H1 (cell line): ENCODE measurements around the gene OS9. TPM values are rescaled to one million over a fixed set of nuclear protein-coding genes. Genes with fewer than 3 reads are reported as not detected.

ENCODE experiments used
- CTCF ChIA-PET: fragments of 300-600 bp; sonication (Branson Sonifier 250); formaldehyde crosslinking; loops from one replicate; lab custom pipeline; 2021; ENCODE audit not compliant: partially characterized antibody; lab: Charles Lee
- POLR2A ChIA-PET: fragments of 300-600 bp; sonication (Branson Sonifier 250); formaldehyde crosslinking; loops from one replicate; lab custom pipeline; 2021; ENCODE audit warnings: inconsistent platforms; ENCODE audit not compliant: partially characterized antibody; lab: Charles Lee
- DNase-seq, 2 experiments: peaks; one replicate each; pipeline versions ENCODE4 v3.0.0 to v3.0.0-alpha.2; 2010 to 2022; ENCODE audit warnings: low spot score in 2 of 2, low read depth in 1 of 2, mixed read lengths in 1 of 2
- FAIRE-seq: peaks from 2 replicates; lab custom pipeline; 2011; peaks lifted over from hg19 to GRCh38; lab: Jason Lieb, UNC
- H2AFZ ChIP-seq: 2 replicates; pipeline ENCODE4 v1.8.1; 2012; ENCODE audit warnings: low read length, inconsistent platforms
- H2AK5ac ChIP-seq: 2 replicates; pipeline ENCODE4 v1.6.1; 2013; ENCODE audit warnings: low read depth, low read length
- H2BK120ac ChIP-seq: replicated peaks from 2 replicates; pipeline ENCODE3; 2013; ENCODE audit warnings: low read depth, low read length, inconsistent platforms
- H2BK12ac ChIP-seq: 2 replicates; pipeline ENCODE4 v1.6.1; 2013; ENCODE audit warnings: low read depth, low read length
- H2BK15ac ChIP-seq: 2 replicates; pipeline ENCODE4 v1.6.1; 2013; ENCODE audit warnings: low read length
- H2BK20ac ChIP-seq: 2 replicates; pipeline ENCODE4 v1.6.1; 2013; ENCODE audit warnings: low read length
- H2BK5ac ChIP-seq: 2 replicates; pipeline ENCODE4 v1.6.1; 2013; ENCODE audit warnings: low read depth, low read length
- H3K14ac ChIP-seq: 2 replicates; pipeline ENCODE4 v1.6.1; 2013; ENCODE audit warnings: inconsistent platforms; ENCODE audit not compliant: insufficient read length
- H3K18ac ChIP-seq: 2 replicates; pipeline ENCODE4 v1.6.1; 2013; ENCODE audit warnings: low read length; ENCODE audit errors: extremely low read depth
- H3K23ac ChIP-seq: 2 replicates; pipeline ENCODE4 v1.6.1; 2013; ENCODE audit warnings: inconsistent platforms; ENCODE audit not compliant: insufficient read length
- H3K23me2 ChIP-seq: 2 replicates; pipeline ENCODE4 v1.6.1; 2013; ENCODE audit warnings: low read depth, low read length
- H3K27ac ChIP-seq: 2 replicates; pipeline ENCODE4 v1.6.1; 2011; ENCODE audit warnings: low read depth, low read length, inconsistent platforms
- H3K27me3 ChIP-seq, 4 experiments: replicated peaks in 1 of 4; 1 replicate in 1 of 4; 2 replicates in 3 of 4; pipeline versions ENCODE4 v1.6.1 to v1.8.1; 2011 to 2013; ENCODE audit warnings: low read length in 3 of 4, mild to moderate bottlenecking in 3 of 4, inconsistent platforms in 2 of 4, mixed read lengths in 2 of 4, moderate library complexity in 1 of 4; ENCODE audit not compliant: control insufficient read depth in 3 of 4, insufficient read depth in 3 of 4; ENCODE audit errors: extremely low read depth in 1 of 4
- H3K36me3 ChIP-seq, 4 experiments: 2 replicates each; pipeline versions ENCODE4 v1.6.1 to v1.8.1; 2011 to 2013; ENCODE audit warnings: mild to moderate bottlenecking in 4 of 4, low read length in 3 of 4, moderate library complexity in 2 of 4, control low read depth in 1 of 4, inconsistent platforms in 1 of 4; ENCODE audit not compliant: insufficient read depth in 4 of 4, control insufficient read depth in 2 of 4
- H3K4ac ChIP-seq: replicated peaks from 2 replicates; pipeline ENCODE3; 2013; ENCODE audit warnings: low read length, low read depth, mixed read lengths, inconsistent platforms; ENCODE audit not compliant: insufficient read length
- H3K4me1 ChIP-seq, 4 experiments: replicated peaks in 1 of 4; 1 replicate in 1 of 4; 2 replicates in 3 of 4; pipeline versions ENCODE4 v1.6.1 to v1.8.1; 2011 to 2013; ENCODE audit warnings: low read length in 3 of 4, inconsistent platforms in 2 of 4, mixed read lengths in 1 of 4; ENCODE audit not compliant: insufficient read depth in 4 of 4, control insufficient read depth in 3 of 4
- H3K4me2 ChIP-seq, 2 experiments: 2 replicates each; pipeline versions ENCODE4 v1.6.1 to v1.8.1; 2011 to 2013; ENCODE audit warnings: low read depth in 2 of 2, low read length in 2 of 2, control low read depth in 1 of 2, inconsistent platforms in 1 of 2, mild to moderate bottlenecking in 1 of 2; ENCODE audit not compliant: insufficient read depth in 1 of 2
- H3K4me3 ChIP-seq, 4 experiments: fragments of 200-600, 300-600 bp in 1 of 4; sonication (generic), shearing (Covaris generic), sonication (Bioruptor Twin) in 1 of 4; 2 replicates each; pipeline versions ENCODE4 v1.5.1 to v1.8.1; 2011 to 2016; ENCODE audit warnings: low read length in 4 of 4, low read depth in 3 of 4, control low read depth in 2 of 4, inconsistent platforms in 2 of 4, mild to moderate bottlenecking in 2 of 4, mixed read lengths in 1 of 4, moderate library complexity in 1 of 4; ENCODE audit not compliant: insufficient read depth in 2 of 4; ENCODE audit errors: extremely low read depth in 1 of 4
- H3K56ac ChIP-seq: replicated peaks from 2 replicates; pipeline ENCODE3; 2013; ENCODE audit warnings: low read depth, mild to moderate bottlenecking, mixed read lengths, low read length, inconsistent platforms; ENCODE audit not compliant: insufficient read length
- H3K79me1 ChIP-seq: 2 replicates; pipeline ENCODE4 v1.6.1; 2013; ENCODE audit warnings: low read depth, low read length, control low read depth
- H3K79me2 ChIP-seq, 2 experiments: 2 replicates each; pipeline versions ENCODE4 v1.6.1 to v1.8.1; 2012 to 2013; ENCODE audit warnings: low read length in 2 of 2, mild to moderate bottlenecking in 2 of 2, inconsistent platforms in 1 of 2; ENCODE audit not compliant: insufficient read depth in 2 of 2, control insufficient read depth in 1 of 2
- H3K9ac ChIP-seq, 4 experiments: replicated peaks in 1 of 4; 1 replicate in 1 of 4; 2 replicates in 3 of 4; pipeline versions ENCODE4 v1.6.1 to v1.8.1; 2011 to 2013; ENCODE audit warnings: low read depth in 3 of 4, low read length in 3 of 4, control low read depth in 2 of 4, mild to moderate bottlenecking in 2 of 4, moderate library complexity in 2 of 4, inconsistent platforms in 1 of 4; ENCODE audit errors: extremely low read depth in 1 of 4
- H3K9me3 ChIP-seq, 2 experiments: 2 replicates each; pipeline versions ENCODE4 v1.6.1 to v1.8.1; 2012 to 2013; ENCODE audit warnings: mild to moderate bottlenecking in 2 of 2, moderate library complexity in 2 of 2, control low read depth in 1 of 2, inconsistent platforms in 1 of 2, low read depth in 1 of 2, low read length in 1 of 2, mixed read lengths in 1 of 2; ENCODE audit not compliant: insufficient read depth in 2 of 2
- H4K20me1 ChIP-seq, 2 experiments: replicated peaks in 1 of 2; 2 replicates each; pipeline versions ENCODE3 to v1.8.1; 2011 to 2013; ENCODE audit warnings: inconsistent platforms in 2 of 2, low read length in 2 of 2, mild to moderate bottlenecking in 1 of 2; ENCODE audit not compliant: insufficient read depth in 2 of 2, control insufficient read depth in 1 of 2
- H4K5ac ChIP-seq: 2 replicates; pipeline ENCODE4 v1.6.1; 2013; ENCODE audit warnings: low read length, low read depth, mixed read lengths, inconsistent platforms; ENCODE audit not compliant: insufficient read length
- H4K8ac ChIP-seq: 2 replicates; pipeline ENCODE4 v1.8.0; 2013; ENCODE audit warnings: mild to moderate bottlenecking, moderate library complexity, low read length, inconsistent platforms; ENCODE audit not compliant: insufficient read depth; ENCODE audit errors: extremely low read depth
- H4K91ac ChIP-seq: replicated peaks from 2 replicates; pipeline ENCODE3; 2013; ENCODE audit warnings: low read length, mixed read lengths, inconsistent platforms; ENCODE audit not compliant: insufficient read length
- ATF3 ChIP-seq: IDR thresholded peaks from 2 replicates; pipeline ENCODE4 v1.6.1; 2011; ENCODE audit warnings: low read depth, mild to moderate bottlenecking, low read length; ENCODE audit not compliant: insufficient read depth
- CHD1 ChIP-seq: IDR thresholded peaks from 2 replicates; pipeline ENCODE4 v1.6.1; 2012; ENCODE audit warnings: low read depth, low read length, improper control_type of control experiment
- POLR2A ChIP-seq, 2 experiments: IDR thresholded peaks; 1 replicate in 1 of 2; 2 replicates in 1 of 2; pipeline ENCODE4 v1.6.1; 2011; ENCODE audit warnings: low read depth in 2 of 2, low read length in 2 of 2, mild to moderate bottlenecking in 2 of 2; ENCODE audit errors: control extremely low read depth in 1 of 2
- POU5F1 ChIP-seq: IDR thresholded peaks from 2 replicates; pipeline ENCODE4 v1.6.1; 2011; ENCODE audit warnings: low read depth, mild to moderate bottlenecking, low read length, moderate library complexity
- WGBS, 2 experiments: shearing (Covaris generic) in 1 of 2; methylation state at CpG; one replicate each; pipeline versions ENCODE4 v1.1.6 to v1.1.7; 2013 to 2015; ENCODE audit warnings: low lambda C conversion rate in 2 of 2, mixed read lengths in 2 of 2, inconsistent platforms in 1 of 2, low coverage in 1 of 2, missing lambda C conversion rate in 1 of 2; ENCODE audit not compliant: insufficient replicate concordance in 2 of 2, insufficient coverage in 1 of 2, insufficient read length in 1 of 2; ENCODE audit errors: extremely low coverage in 1 of 2, missing lambda C conversion rate in 1 of 2; 5-methylcytosine and 5-hydroxymethylcytosine counted together
- polyA plus RNA-seq, 7 experiments: library from polyadenylated mRNA; depleted of rRNA in 3 of 7; stranded (reverse) in 5 of 7; unstranded in 2 of 7; fragments of >200 nt in 5 of 7; fragments of 200-250 nt in 2 of 7; gene quantifications; 1 replicate in 5 of 7; 2 replicates in 1 of 7; 4 replicates in 1 of 7; pipeline versions ENCODE4 v1.2.1 to v1.2.3, GENCODE V29; 2011 to 2013; ENCODE audit warnings: missing spikeins in 2 of 7, mixed read lengths in 2 of 7
- total RNA-seq: library from RNA; stranded (reverse); fragmentation: NEBNext Ultra II Directional; extraction: Animal tissue kit (Norgen Biotek cat#: 25700); gene quantifications from 2 replicates; pipeline ENCODE4 v1.2.1, GENCODE V29; 2021

The OS9 gene
- total and polyA plus RNA-seq, 2 of the 8 experiments (the other 6 are each of a cell fraction or from before 2014, with no cell fraction given): 71.0 to 108 TPM

- no peak overlapping the region for H2BK120ac ChIP-seq
- H3K9ac ChIP-seq: no peak overlapping the region
- DNase-seq (peak in 1 of 2 experiments; percentile 11), FAIRE-seq (no peak)
- no peaks in the 10 kb centered on the region for H3K27me3 ChIP-seq
- no peaks in the 10 kb centered on the region for H3K79me1 ChIP-seq
- H3K4me3 ChIP-seq: no peak overlapping the region
- H3K4me2 ChIP-seq: no peak overlapping the region
- no peak overlapping the region for H4K8ac ChIP-seq
- no peak overlapping the region for H2BK5ac ChIP-seq
- H2AK5ac ChIP-seq: no peak overlapping the region
- no peak overlapping the region for H3K18ac ChIP-seq
- H2BK15ac ChIP-seq: no peak overlapping the region
- no peaks in the 10 kb centered on the region for H3K9me3 ChIP-seq
- no peak overlapping the region for H2AFZ ChIP-seq
- no peak overlapping the region for H3K27ac ChIP-seq
- H3K23me2 ChIP-seq: no peaks in the 10 kb centered on the region
- H2BK12ac ChIP-seq: no peak overlapping the region
- H4K5ac ChIP-seq: no peak overlapping the region
- no peaks in the 10 kb centered on the region for H3K4me1 ChIP-seq
- no peak overlapping the region for H3K14ac ChIP-seq
- no peak overlapping the region for H2BK20ac ChIP-seq
- H4K91ac ChIP-seq: no peak overlapping the region
- peaks cover 0 to 7% (median 2%) of the 10 kb centered on the region in 4 experiments; a peak in 3 of 8 replicates for H3K36me3 ChIP-seq
- TF ChIP-seq POLR2A (IDR thresholded peaks at IDR 0.05; ENCODE audit: control extremely low read depth in 1 of 2, low read depth in 2 of 2, low read length in 2 of 2): no peak
- no peak for TF ChIP-seq CHD1
- no peak for TF ChIP-seq ATF3
- no peak for TF ChIP-seq POU5F1
- no peak overlapping the region for H3K23ac ChIP-seq
- POLR2A ChIA-PET: interaction anchor here (1.2 kb wide), 1 partner anchor 10 kb away, joined by 6 read pairs; no protein-coding TSS in a partner anchor
- H3K79me2 ChIP-seq: no peaks in the 10 kb centered on the region
- H4K20me1 ChIP-seq: peaks cover 0 to 1% of the 10 kb centered on the region in 2 experiments
- H3K56ac ChIP-seq: no peak overlapping the region
- WGBS, 2 experiments: 86% methylated on average over 3 of the region's 3 CpGs; no CpG with 5 or more reads in 1 of the 2 experiments
- no peak overlapping the region for H3K4ac ChIP-seq
- CTCF ChIA-PET: interaction anchor here (0.9 to 3.2 kb wide), 3 partner anchors 15 to 44 kb away, joined by 4 to 10 read pairs (median 4); partner anchors contain the start of gene OS9
These were observed 18.8 kb downstream of the OS9 start for GRCh38 chr12:57712701-57713100.
